DMS 273 (cell line): Measurements from ENCODE around the gene LRCH1.
"Not testable (repeated sequence)": the region's sequence is repeated elsewhere in the genome, so short reads cannot be mapped to it uniquely, and the experiment has no call there.

Experiments used
- DNase-seq: peaks from one replicate; lab custom pipeline; 2025; ENCODE audit not compliant: unreplicated experiment; lab: John Stamatoyannopoulos, UW

LRCH1 gene

GRCh38 chr13:46747031-46747820 is 194.3 kb downstream of the LRCH1 start:
- no peak for DNase-seq

GRCh38 chr13:46748300-46748699 is 195.3 kb downstream of the LRCH1 start:
- peak; percentile 25 for DNase-seq

- no peak for DNase-seq
Observed at GRCh38 chr13:46749951-46750350, 197.0 kb downstream of the LRCH1 start.

GRCh38 chr13:46751811-46752635 is 199.1 kb downstream of the LRCH1 start:
- DNase-seq: peak; percentile 39

GRCh38 chr13:46753137-46753536 is 200.2 kb downstream of the LRCH1 start:
- DNase-seq: no peak

- no peak for DNase-seq
Observed at GRCh38 chr13:46753917-46754316, 200.9 kb downstream of the LRCH1 start.

- DNase-seq: no peak
Observed at GRCh38 chr13:46754812-46755211, 201.8 kb downstream of the LRCH1 start.

- not testable (repeated sequence) for DNase-seq
Observed at GRCh38 chr13:46755508-46755907, 202.5 kb downstream of the LRCH1 start.

GRCh38 chr13:46756977-46757376 is 204.0 kb downstream of the LRCH1 start:
- no peak for DNase-seq

- no peak for DNase-seq
Observed at GRCh38 chr13:46757640-46758039, 204.7 kb downstream of the LRCH1 start.

- no peak for DNase-seq
Observed at GRCh38 chr13:46759846-46760245, 206.9 kb downstream of the LRCH1 start.

- DNase-seq: no peak
Observed at GRCh38 chr13:46761174-46761573, 208.2 kb downstream of the LRCH1 start.

GRCh38 chr13:46761866-46762265 is 208.9 kb downstream of the LRCH1 start:
- DNase-seq: no peak

- not testable (repeated sequence) for DNase-seq
Observed at GRCh38 chr13:46769925-46770324, 217.0 kb downstream of the LRCH1 start.

- no peak for DNase-seq
Observed at GRCh38 chr13:46771693-46772092, 218.7 kb downstream of the LRCH1 start.

- no peak for DNase-seq
Observed at GRCh38 chr13:46773541-46773940, 220.6 kb downstream of the LRCH1 start.

- no peak for DNase-seq
Observed at GRCh38 chr13:46775385-46776107, 222.6 kb downstream of the LRCH1 start.

GRCh38 chr13:46778095-46778494 is 225.1 kb downstream of the LRCH1 start:
- DNase-seq: no peak

GRCh38 chr13:46778890-46779289 is 225.9 kb downstream of the LRCH1 start:
- DNase-seq: no peak

- DNase-seq: no peak
Observed at GRCh38 chr13:46782066-46782465, 229.1 kb downstream of the LRCH1 start.

GRCh38 chr13:46782691-46783090 is 229.7 kb downstream of the LRCH1 start:
- DNase-seq: no peak

- no peak for DNase-seq
Observed at GRCh38 chr13:46783504-46783903, 230.5 kb downstream of the LRCH1 start.
